Cardiac fibroblast (primary cell): ENCODE data around the gene MBLAC1.

Source experiments
- DNase-seq, 2 donors: peaks; one replicate each; pipeline versions ENCODE4 v3.0.0 to v3.0.0-alpha.2; 2010; ENCODE audit warnings: low read depth in 2 of 2
- H3K4me3 ChIP-seq, 2 donors: replicated peaks in 1 of 2; 1 replicate in 1 of 2; 2 replicates in 1 of 2; pipeline ENCODE4 v1.5.1; 2011; ENCODE audit warnings: low read depth in 2 of 2, low read length in 2 of 2, mild to moderate bottlenecking in 2 of 2, moderate library complexity in 1 of 2
- CTCF ChIP-seq: IDR thresholded peaks from one replicate; pipeline ENCODE4 v1.5.1; 2011; ENCODE audit warnings: low read depth, mild to moderate bottlenecking, low read length, inconsistent platforms

Gene MBLAC1

DNA sequence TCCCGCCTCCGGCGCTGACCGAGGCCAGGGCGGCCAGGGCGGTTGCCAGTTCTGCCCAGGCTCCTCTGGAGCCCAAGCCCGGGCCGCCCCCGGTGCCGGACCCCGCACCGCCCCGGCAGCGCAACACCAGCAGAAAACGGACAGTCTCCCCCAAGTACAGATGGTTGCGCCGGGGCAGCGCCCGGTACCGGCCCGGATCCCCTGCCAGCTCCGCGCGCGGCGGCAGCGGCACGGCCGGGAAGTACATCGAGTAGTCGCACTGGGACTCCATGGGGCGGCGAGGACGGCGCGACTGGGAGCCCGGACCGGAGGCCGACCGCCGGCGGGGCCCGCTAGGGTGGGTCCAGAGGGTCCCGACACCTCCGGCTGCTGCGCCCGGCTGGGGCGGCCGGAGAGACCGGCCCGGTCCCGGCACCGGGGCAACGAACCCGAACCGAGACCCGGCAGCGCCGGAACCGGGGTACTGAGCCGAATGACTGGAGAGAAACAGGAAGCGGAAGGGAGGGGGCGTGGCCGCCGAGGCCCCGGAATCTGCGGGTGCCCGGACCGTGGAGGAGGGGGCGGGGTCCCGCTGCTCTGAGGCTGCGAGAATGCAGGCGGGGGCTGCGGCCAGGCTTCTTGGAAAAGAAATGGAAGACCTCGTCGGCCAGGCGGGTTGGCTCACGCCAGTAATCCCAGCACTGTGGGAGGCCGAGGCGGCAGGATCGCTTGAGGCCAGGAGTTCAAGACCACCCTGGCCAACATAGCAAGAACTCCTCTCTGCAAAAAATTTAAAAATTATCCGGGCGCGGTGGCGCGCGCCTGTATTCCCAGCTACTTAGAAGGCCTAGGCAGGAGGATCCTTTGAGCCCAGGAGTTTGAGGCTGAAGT lies 31.7 kb downstream of the MBLAC1 start, which contains the start of gene TRAPPC14:
Gene TRAPPC14 (minus strand): TSS at position 495 of the 870 bp plus-strand sequence. CDS start 224 bp downstream, at position 271.
- DNase-seq = peak; percentile 79 to 89
- TF ChIP-seq CTCF = no peak
- peak within 1 kb of the TSS; percentile 65 to 71 for H3K4me3 ChIP-seq

- TF ChIP-seq CTCF = no peak
- DNase-seq = peak in 1 of 2 donors; percentile 32
Measured at GRCh38 chr7:100159099-100159623, 32.4 kb downstream of the MBLAC1 start.

DNA sequence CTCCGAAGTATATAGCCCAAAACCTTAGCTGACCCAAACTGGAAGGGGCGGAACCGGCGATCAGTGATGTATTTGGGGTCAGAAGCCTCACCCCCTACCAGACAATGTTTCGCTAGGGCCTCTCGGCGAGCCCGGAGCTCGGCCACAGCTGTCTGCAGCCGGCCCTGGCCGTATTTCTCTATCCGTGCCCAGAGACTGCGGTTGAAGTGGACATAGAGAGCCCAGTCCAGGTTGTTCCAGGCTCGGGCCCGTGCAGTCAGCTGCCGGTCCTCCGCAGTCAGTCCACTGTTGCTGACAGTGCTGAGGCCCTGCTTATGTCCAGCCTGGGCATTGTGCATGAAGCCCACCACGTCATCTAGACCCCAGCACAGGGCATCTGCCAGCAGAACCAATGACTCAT lies 33.3 kb downstream of the MBLAC1 start:
- no peak overlapping the region for H3K4me3 ChIP-seq
- TF ChIP-seq CTCF = no peak
- no peak for DNase-seq

More at GRCh38 chr7:100159099-100159623, 32.4 kb downstream of the MBLAC1 start:
- peak overlapping the region; percentile 65 to 71 for H3K4me3 ChIP-seq

DNA sequence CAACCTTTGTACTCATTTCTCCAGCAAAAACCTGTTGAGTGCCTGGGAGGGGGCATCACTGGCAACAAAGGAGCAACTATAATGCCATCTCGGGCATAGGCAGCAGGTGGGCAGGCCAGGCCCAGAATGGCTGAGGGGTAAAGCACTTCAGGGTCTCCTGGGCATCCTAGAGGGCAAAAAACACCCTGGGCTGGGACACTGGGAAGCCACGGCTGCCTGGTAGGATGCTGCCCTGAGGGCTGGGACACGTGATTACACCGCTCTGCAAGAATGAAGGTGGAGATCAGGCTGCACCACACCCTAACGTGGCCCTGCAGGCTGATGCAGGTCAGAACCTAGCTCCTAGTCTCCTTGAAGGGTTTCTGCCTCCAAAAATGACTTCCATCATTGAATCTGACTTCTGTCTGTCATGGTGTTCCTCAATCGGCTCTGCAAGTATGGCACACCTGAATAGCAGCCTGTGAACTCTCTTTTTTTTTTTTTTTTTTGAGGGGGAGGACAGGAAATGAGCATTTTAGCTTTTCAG lies 36.3 kb downstream of the MBLAC1 start:
- no peak overlapping the region for H3K4me3 ChIP-seq
- DNase-seq = no peak
- no peak for TF ChIP-seq CTCF

- DNase-seq = no peak
- no peak for TF ChIP-seq CTCF
- H3K4me3 ChIP-seq = no peak overlapping the region
Measured at GRCh38 chr7:100163871-100164270, 37.1 kb downstream of the MBLAC1 start.

DNA sequence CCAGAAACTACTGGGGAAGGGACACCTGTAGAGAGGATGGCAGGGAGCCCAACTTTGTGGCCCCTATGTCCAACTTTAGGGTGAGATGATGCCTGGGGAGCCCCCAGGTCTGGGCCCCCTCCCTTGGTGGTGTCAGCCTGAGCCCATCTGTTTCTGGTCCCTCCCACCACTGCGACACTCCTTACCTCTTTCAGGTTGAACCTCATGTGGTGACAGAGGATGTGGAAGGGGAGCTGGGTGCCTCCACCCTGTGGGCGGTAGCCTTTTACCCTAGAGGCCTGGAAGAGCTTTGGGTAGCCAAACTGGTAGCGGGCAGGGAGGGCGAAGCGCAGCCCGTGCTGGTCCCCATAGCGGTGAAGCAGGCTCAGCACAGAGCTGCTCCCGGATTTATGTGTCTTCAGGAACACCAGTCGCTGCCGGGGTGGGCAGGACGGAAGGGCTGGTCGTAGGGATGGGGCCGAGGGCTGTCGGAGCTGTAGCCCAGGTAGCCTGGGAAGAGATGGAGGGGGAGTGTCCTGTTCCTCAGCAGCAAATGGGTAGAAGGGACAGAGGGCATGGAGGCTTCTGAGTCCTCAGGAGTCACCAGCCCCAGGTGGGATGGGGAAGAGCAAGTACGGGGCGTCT lies 39.7 kb downstream of the MBLAC1 start:
- no peak for TF ChIP-seq CTCF
- H3K4me3 ChIP-seq = no peak overlapping the region
- DNase-seq = no peak
